ENCODE results near the gene CCK. TPM values are rescaled to one million over a fixed set of nuclear protein-coding genes. Genes with fewer than 3 reads are reported as not detected.

The CCK gene
- total RNA-seq, 1 donor from 2014 or later: not detected

DNA sequence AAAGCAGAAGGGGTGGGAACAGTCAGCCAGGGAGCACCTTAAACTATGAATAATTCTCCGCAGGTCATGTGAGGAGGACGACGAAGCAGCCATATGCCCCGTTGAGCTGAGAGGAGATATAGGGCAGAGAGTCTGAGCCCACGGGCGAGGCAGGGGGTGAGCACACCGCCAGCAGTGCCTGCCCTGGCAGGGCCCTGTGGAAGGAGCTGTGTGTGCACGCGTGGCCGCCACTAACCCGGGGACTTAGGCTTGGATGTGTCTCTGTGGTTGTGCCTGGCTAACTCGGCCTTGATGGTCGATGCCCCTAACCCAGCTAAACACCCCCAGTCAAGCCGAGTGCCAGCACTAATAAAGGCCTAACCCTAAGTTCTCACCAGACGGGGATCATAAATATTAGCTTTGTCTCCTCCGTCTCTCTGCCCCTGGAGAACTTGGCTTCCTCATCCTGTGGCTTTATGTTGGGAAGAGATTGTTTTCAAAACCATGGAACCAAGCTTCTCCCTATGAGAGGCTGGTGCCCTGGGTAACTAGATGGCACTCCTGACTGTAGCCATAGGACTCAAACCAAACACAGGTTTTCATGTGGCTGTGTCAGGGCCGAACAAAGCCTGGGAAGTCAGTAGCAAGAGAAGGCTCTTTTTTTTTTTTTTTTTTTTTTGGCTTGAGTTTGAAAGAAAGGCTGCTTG, 45.4 kb downstream of the CCK start:
- TF ChIP-seq, protein P1, sequence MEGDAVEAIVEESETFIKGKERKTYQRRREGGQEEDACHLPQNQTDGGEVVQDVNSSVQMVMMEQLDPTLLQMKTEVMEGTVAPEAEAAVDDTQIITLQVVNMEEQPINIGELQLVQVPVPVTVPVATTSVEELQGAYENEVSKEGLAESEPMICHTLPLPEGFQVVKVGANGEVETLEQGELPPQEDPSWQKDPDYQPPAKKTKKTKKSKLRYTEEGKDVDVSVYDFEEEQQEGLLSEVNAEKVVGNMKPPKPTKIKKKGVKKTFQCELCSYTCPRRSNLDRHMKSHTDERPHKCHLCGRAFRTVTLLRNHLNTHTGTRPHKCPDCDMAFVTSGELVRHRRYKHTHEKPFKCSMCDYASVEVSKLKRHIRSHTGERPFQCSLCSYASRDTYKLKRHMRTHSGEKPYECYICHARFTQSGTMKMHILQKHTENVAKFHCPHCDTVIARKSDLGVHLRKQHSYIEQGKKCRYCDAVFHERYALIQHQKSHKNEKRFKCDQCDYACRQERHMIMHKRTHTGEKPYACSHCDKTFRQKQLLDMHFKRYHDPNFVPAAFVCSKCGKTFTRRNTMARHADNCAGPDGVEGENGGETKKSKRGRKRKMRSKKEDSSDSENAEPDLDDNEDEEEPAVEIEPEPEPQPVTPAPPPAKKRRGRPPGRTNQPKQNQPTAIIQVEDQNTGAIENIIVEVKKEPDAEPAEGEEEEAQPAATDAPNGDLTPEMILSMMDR (IDR thresholded peaks at IDR 0.05): no peak
- peak overlapping the region; percentile 36 for H3K27ac Mint-ChIP-seq (ENCODE audit: unreplicated experiment)
- no peak overlapping the region for H3K4me3 Mint-ChIP-seq (ENCODE audit: unreplicated experiment)
- no peaks in the 10 kb centered on the region for H3K9me3 Mint-ChIP-seq (ENCODE audit: low read depth)
- no peak for DNase-seq (ENCODE audit: low spot score)
- no peaks in the 10 kb centered on the region for H3K27me3 Mint-ChIP-seq (ENCODE audit: low read depth)
- peaks cover 18% of the 10 kb centered on the region for H3K4me1 Mint-ChIP-seq (ENCODE audit: low read depth)
- H3K36me3 Mint-ChIP-seq (ENCODE audit: low read depth): peaks cover 35% of the 10 kb centered on the region

DNA sequence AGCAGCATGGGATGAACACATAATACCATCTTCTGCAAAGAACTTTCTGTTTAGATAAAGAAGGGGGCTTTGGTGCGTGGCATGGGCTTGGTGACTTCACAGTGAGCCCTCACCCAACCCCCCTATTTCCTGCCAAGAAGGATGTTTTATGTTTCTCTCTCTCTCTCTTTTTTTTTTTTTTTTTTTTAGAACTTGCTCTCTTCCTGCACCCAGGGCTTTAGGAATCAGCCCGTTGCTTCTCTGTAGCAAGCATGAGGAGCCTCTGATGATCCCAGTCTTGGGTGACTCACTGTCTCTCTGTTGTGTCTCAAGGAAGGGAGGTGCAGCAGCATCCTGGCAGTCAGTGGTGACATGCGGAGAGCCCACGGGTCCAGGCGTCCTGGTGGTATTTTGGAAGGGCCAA, 49.1 kb downstream of the CCK start:
- Mint-ChIP-seq H3K4me3 (ENCODE audit: unreplicated experiment) (no peak overlapping the region), H3K4me1 (ENCODE audit: low read depth) (peaks cover 28% of the 10 kb centered on the region), H3K36me3 (ENCODE audit: low read depth) (peaks cover 20% of the 10 kb centered on the region), H3K9me3 (ENCODE audit: low read depth) (no peaks in the 10 kb centered on the region), H3K27me3 (ENCODE audit: low read depth) (no peaks in the 10 kb centered on the region), H3K27ac (ENCODE audit: unreplicated experiment) (peak overlapping the region; percentile 33)
- TF ChIP-seq, protein P1 (IDR thresholded peaks at IDR 0.05): no peak
- no peak for DNase-seq (ENCODE audit: low spot score)

DNA sequence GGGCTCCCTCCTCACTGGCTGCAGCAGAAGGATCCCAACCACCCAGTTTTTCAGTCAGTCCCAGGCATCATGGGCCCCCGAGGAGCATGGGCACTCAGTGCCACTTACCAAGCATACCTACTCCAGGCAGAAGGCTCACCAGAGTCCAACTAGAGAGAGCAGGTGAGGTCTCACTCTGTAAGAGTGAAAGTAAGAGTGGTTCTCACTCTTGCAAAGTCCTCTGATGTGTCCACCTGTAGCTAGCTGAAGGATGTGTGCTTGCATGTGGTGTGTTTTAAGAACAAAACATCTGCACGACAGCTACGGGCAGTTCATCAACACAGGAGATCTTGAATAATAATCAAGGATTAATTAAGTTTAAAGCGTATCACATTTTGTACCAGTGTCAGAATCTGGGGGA, 49.7 kb downstream of the CCK start:
- Mint-ChIP-seq H3K27me3 (ENCODE audit: low read depth) (no peaks in the 10 kb centered on the region), H3K4me3 (ENCODE audit: unreplicated experiment) (no peak overlapping the region), H3K4me1 (ENCODE audit: low read depth) (peaks cover 28% of the 10 kb centered on the region), H3K9me3 (ENCODE audit: low read depth) (no peaks in the 10 kb centered on the region), H3K27ac (ENCODE audit: unreplicated experiment) (no peak overlapping the region), H3K36me3 (ENCODE audit: low read depth) (peaks cover 23% of the 10 kb centered on the region)
- DNase-seq (ENCODE audit: low spot score): no peak
- TF ChIP-seq, protein P1 (IDR thresholded peaks at IDR 0.05): no peak

DNA sequence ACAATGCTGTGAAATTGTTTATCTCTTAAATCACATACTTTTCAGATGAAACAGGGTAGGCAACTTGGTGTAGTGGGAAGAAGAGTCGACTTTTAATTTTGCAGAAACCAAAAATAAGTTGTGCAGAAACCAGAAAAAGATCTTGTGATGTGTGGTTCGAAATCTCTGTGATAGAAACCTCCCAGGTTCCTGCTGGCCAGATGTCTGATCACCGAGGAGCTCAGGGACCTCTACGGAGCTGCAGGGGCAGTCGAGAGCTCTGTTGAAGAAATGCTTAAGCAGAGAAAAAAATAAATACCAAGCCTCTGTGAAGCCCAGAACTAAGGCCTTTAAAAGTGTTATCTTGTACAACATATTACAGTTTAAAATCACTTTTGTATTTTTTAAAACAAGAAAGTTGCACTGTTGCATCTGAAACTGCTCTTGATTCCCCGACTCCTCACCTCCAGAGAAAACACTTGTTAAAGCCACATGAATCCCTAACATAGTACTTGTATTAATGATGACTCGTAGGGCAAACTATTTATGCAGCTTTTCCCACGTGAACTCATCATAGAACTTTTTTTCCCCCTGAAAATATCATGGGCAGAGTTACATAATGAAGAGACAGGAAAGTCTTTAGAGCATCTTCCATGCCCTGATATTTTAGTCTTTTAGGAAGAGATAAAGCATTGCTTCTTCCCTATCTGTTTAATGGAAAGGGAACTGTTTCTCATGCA, 51.3 kb downstream of the CCK start:
- H3K9me3 Mint-ChIP-seq (ENCODE audit: low read depth): no peaks in the 10 kb centered on the region
- TF ChIP-seq, protein P1 (IDR thresholded peaks at IDR 0.05): no peak
- H3K27me3 Mint-ChIP-seq (ENCODE audit: low read depth): no peaks in the 10 kb centered on the region
- peaks cover 27% of the 10 kb centered on the region for H3K36me3 Mint-ChIP-seq (ENCODE audit: low read depth)
- H3K27ac Mint-ChIP-seq (ENCODE audit: unreplicated experiment): no peak overlapping the region
- DNase-seq (ENCODE audit: low spot score): no peak
- no peak overlapping the region for H3K4me3 Mint-ChIP-seq (ENCODE audit: unreplicated experiment)
- H3K4me1 Mint-ChIP-seq (ENCODE audit: low read depth): peaks cover 28% of the 10 kb centered on the region

DNA sequence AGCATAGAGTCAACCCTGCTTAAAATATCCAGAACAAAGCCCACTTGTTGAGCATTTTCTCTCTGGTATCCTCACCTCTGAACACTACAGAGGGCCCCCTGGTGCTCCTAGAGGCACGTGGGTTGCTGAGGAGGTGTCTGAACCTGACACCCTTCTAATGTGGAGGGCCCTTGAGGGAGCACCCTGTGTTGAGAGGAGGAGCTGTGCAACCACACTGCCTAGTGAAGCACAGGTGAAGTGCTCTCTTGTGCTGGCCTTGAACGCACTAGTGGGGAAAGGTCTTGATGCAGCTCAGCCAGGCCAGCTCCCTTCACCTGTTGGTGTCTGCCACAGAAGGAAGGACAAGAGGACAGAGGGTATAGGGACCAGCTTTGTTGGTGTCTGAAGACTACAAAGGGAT, 51.9 kb downstream of the CCK start:
- Mint-ChIP-seq H3K4me3 (ENCODE audit: unreplicated experiment) (no peak overlapping the region), H3K27me3 (ENCODE audit: low read depth) (no peaks in the 10 kb centered on the region), H3K9me3 (ENCODE audit: low read depth) (no peaks in the 10 kb centered on the region), H3K36me3 (ENCODE audit: low read depth) (peaks cover 31% of the 10 kb centered on the region), H3K4me1 (ENCODE audit: low read depth) (peaks cover 28% of the 10 kb centered on the region), H3K27ac (ENCODE audit: unreplicated experiment) (no peak overlapping the region)
- TF ChIP-seq, protein P1 (IDR thresholded peaks at IDR 0.05): no peak
- DNase-seq (ENCODE audit: low spot score): no peak
